Adrenal gland (tissue), 12 donors: ENCODE measurements around the gene SMNDC1. TPM values are rescaled to one million over a fixed set of nuclear protein-coding genes. Genes with fewer than 3 reads are reported as not detected.

Source experiments
- DNase-seq, 7 donors: peaks; one replicate each; pipeline ENCODE4 v3.0.0-alpha.2; 2019 to 2020
- H3K27ac ChIP-seq, 5 donors: fragments of 200-600 bp; sonication (generic) in 4 of 5; 1 replicate in 3 of 5; 2 replicates in 2 of 5; pipeline versions ENCODE4 v1.5.1 to v1.8.0; 2016 to 2020; ENCODE audit warnings: mild to moderate bottlenecking in 1 of 5
- H3K27me3 ChIP-seq: fragments of 200-600 bp; 2 replicates; pipeline ENCODE4 v1.8.0; 2021
- H3K36me3 ChIP-seq, 2 donors: fragments of 200-600 bp; replicated peaks in 1 of 2; 1 replicate in 1 of 2; 2 replicates in 1 of 2; pipeline versions ENCODE4 v1.5.1 to v1.8.0; 2018 to 2022
- H3K4me1 ChIP-seq, 2 donors: fragments of 200-600 bp; replicated peaks in 1 of 2; 1 replicate in 1 of 2; 2 replicates in 1 of 2; pipeline versions ENCODE4 v1.5.1 to v1.8.0; 2018 to 2021
- H3K4me3 ChIP-seq, 4 donors: fragments of 200-600 bp; sonication (generic) in 3 of 4; one replicate each; pipeline ENCODE4 v1.5.1; 2016 to 2018
- H3K9me3 ChIP-seq, 3 donors: fragments of 200-600 bp; sonication (generic) in 1 of 3; replicated peaks in 1 of 3; 1 replicate in 2 of 3; 2 replicates in 1 of 3; pipeline versions ENCODE4 v1.5.1 to v1.8.0; 2016 to 2021
- CTCF ChIP-seq, 6 experiments: fragments of 450-650 bp in 4 of 6; fragments of 200-600 bp in 2 of 6; sonication (generic) in 1 of 6; IDR thresholded peaks; 1 replicate in 5 of 6; 2 replicates in 1 of 6; pipeline versions ENCODE4 v1.5.1 to v1.8.0; 2016 to 2021; ENCODE audit warnings: antibody characterized with exemption in 6 of 6, mild to moderate bottlenecking in 2 of 6, moderate library complexity in 1 of 6
- POLR2A ChIP-seq, 2 donors: fragments of 450-650 bp; IDR thresholded peaks; one replicate each; pipeline ENCODE4 v1.6.1; 2017; ENCODE audit warnings: antibody characterized with exemption in 2 of 2, mild to moderate bottlenecking in 2 of 2, moderate library complexity in 1 of 2
- WGBS, 4 donors: extraction: QIAGEN DNeasy Blood & Tissue Kit in 2 of 4; methylation state at CpG; one replicate each; pipeline versions ENCODE4 v1.1.5 to v1.1.7; 2013 to 2017; 5-methylcytosine and 5-hydroxymethylcytosine counted together
- intact Hi-C, 2 donors: fragments of 100-400 bp; cut with DNase I; formaldehyde crosslinking; loops; one replicate each; pipeline versions ENCODE4 v1.14.1 to v1.15.0; 2022 to 2023
- polyA plus RNA-seq, 3 donors: library from polyadenylated mRNA; stranded (reverse); fragments of 200-250 nt in 2 of 3; fragments of 350-450 nt in 1 of 3; fragmentation: Illumina TruSeq in 1 of 3; extraction: RNeasy Lipid Tissue Mini Kit (QIAGEN cat#74804) in 1 of 3; gene quantifications; one replicate each; pipeline ENCODE4 v1.2.3, GENCODE V29; 2013 to 2014
- total RNA-seq, 9 donors: library from RNA; depleted of rRNA in 4 of 9; stranded (reverse); fragments of >200 nt in 4 of 9; fragments of 120-200 nt in 1 of 9; fragmentation: NEBNext Ultra II Directional in 1 of 9; extraction: Animal tissue kit (Norgen Biotek cat#: 25700) in 1 of 9; gene quantifications; one replicate each; pipeline versions ENCODE4 v1.1.0 to v1.2.4, GENCODE V29; 2013 to 2023
- donor health status: healthy with polysubstance abuse.
- donor health status: Bipolar disorder and iron deficiency.
- donor health status: DM: yes; HTN: yes; CAD: no.
- donor health status: DM: no; HTN: no; CAD: no.
- donor health status: DM: no; HTN: no; CAD: no.
- donor health status: DM: yes; HTN: yes; CAD: no.

Gene SMNDC1
- total and polyA plus RNA-seq, 12 donors: 3.7 to 34.4 (median 9.9) TPM

- Histone ChIP-seq H3K4me3 (no peak overlapping the region), H3K27me3 (no peaks in the 10 kb centered on the region), H3K4me1 (peaks cover 10 to 20% of the 10 kb centered on the region in 2 donors), H3K9me3 (no peaks in the 10 kb centered on the region), H3K27ac (no peak overlapping the region), H3K36me3 (peaks cover 0 to 5% of the 10 kb centered on the region in 2 donors)
- no peak for DNase-seq
- whole genome bisulfite sequencing, 4 donors: 41 to 50% (median 48%) methylated on average over 4 of the region's 4 CpGs
- intact Hi-C loops: no loop called here
- TF ChIP-seq POLR2A (IDR thresholded peaks at IDR 0.05) (no peak), CTCF (IDR thresholded peaks at IDR 0.05) (no peak)
These were observed 3.1 kb upstream of the SMNDC1 start for GRCh38 chr10:110307805-110308204.

- TF ChIP-seq POLR2A (IDR thresholded peaks at IDR 0.05): no peak
- TF ChIP-seq CTCF (IDR thresholded peaks at IDR 0.05): peak in 2 of 6 experiments; percentile 4 to 6
- Histone ChIP-seq H3K9me3 (no peaks in the 10 kb centered on the region), H3K4me1 (peaks cover 10 to 34% of the 10 kb centered on the region in 2 donors), H3K27me3 (no peaks in the 10 kb centered on the region), H3K27ac (peak overlapping the region in 2 of 5 donors; percentile 93 to 95), H3K36me3 (peaks cover 0 to 19% of the 10 kb centered on the region in 2 donors), H3K4me3 (peak overlapping the region in 1 of 4 donors; percentile 85)
- WGBS, 4 donors: 3 to 17% (median 4%) methylated on average over 2 of the region's 2 CpGs
- no peak for DNase-seq
- intact Hi-C loops: no loop called here
These were observed 1.7 kb upstream of the SMNDC1 start for GRCh38 chr10:110306452-110306768.

DNA sequence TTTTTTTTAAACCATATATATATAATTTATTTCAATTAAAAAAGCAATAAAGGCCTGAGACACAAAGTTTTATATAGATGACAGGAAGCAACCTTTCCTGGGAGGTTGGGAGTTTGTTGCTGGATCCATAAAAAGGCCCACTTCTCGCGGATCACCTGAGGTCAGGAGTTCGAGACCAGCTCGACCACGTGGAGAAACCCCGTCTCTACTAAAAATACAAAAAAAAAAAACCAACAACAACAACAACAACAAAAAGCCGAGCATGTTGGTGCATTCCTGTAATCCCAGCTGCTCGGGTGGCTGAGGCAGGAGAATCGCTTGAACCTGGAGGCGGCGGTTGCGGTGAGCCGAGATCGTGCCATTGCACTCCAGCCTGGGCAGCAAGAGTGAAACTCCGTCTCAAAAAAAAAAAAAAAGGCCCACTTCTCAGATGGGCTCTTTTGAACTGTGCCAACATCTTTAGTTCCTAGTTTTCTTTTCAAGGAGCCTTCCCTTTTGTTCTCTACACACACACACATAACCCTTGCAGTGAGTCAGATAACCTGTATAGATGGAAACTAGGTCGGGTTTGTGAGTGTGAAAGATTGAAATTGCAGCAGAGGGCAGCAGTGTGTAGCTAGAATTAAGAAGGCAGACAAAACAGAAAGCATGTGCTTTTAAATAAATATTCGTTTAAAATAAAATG lies 1.2 kb upstream of the SMNDC1 start:
- Histone ChIP-seq H3K27ac (peak overlapping the region; percentile 89 to 95 (median 93)), H3K4me1 (peaks cover 10 to 39% of the 10 kb centered on the region in 2 donors), H3K4me3 (peak overlapping the region in 1 of 4 donors; percentile 85), H3K9me3 (no peaks in the 10 kb centered on the region), H3K36me3 (peaks cover 0 to 20% of the 10 kb centered on the region in 2 donors), H3K27me3 (no peaks in the 10 kb centered on the region)
- peak; percentile 55 to 81 (median 66) for DNase-seq
- TF ChIP-seq CTCF (IDR thresholded peaks at IDR 0.05) (peak; percentile 30 to 85 (median 74)), POLR2A (IDR thresholded peaks at IDR 0.05) (peak in 1 of 2 donors; percentile 51)
- intact Hi-C loops: no loop called here
- WGBS, 4 donors: 49 to 55% (median 52%) methylated on average over 17 of the region's 17 CpGs

DNA sequence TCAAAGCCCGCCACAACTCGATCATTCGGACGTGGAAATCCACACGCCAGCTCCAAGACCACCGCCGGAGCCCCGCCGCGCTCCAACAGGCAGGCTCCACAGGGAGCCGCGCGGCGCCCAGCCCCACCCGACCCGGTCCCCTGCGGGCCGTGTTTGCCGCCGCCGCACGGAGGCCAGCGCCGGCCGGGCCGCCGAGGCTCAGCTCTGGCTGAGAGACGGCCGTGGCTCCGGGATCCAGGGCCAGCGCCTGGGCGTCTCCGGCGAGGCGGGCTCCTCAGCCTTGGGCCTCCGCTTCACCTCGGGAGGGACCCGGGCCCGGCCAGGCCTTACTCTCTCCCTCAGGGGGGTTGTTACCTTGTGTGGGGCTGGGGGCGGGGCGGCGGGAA lies 333 bp downstream of the SMNDC1 start:
- 0 to 1% (median 0%) methylated on average over 1 to 42 of the region's 42 CpGs for WGBS, 4 donors
- Histone ChIP-seq H3K4me1 (peaks cover 10 to 54% of the 10 kb centered on the region in 2 donors), H3K9me3 (no peaks in the 10 kb centered on the region), H3K27me3 (no peaks in the 10 kb centered on the region), H3K36me3 (peaks cover 0 to 30% of the 10 kb centered on the region in 2 donors), H3K27ac (peak overlapping the region; percentile 89 to 95 (median 93)), H3K4me3 (peak overlapping the region; percentile 56 to 92 (median 84))
- TF ChIP-seq POLR2A (IDR thresholded peaks at IDR 0.05) (no peak), CTCF (IDR thresholded peaks at IDR 0.05) (peak in 1 of 6 experiments; percentile 18)
- intact Hi-C loops: no loop called here
- peak in 2 of 7 donors; percentile 41 to 62 for DNase-seq
